HG03469 (cell line): ENCODE data around the gene AKR1A1.
A peak's percentile ranks its signal among the peaks of the same experiment; 100 is the strongest.
"Not testable (repeated sequence)": the region's sequence is repeated elsewhere in the genome, so short reads cannot be mapped to it uniquely, and the experiment has no call there.

Experiments
- ATAC-seq: cut with Tn5 transposase; IDR thresholded peaks from one replicate; pipeline ENCODE4 v1.9.1; 2021; ENCODE audit warnings: mild to moderate bottlenecking, moderate library complexity, moderate number of reproducible peaks; ENCODE audit not compliant: unreplicated experiment

Gene AKR1A1

DNA sequence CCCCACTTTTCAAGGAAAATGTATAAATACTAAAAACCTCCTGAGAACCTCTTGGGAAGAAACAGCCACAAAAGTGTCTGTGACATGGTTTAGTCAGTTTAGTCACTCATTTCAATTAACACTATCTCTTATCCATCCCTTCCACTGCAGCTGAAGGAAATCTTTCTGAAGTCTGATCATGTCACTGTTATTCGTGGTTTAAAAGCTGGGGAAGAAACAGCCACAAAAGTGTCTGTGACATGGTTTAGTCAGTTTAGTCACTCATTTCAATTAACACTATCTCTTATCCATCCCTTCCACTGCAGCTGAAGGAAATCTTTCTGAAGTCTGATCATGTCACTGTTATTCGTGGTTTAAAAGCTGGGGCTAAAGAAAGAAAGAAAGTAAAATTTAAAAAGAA lies 27.1 kb upstream of the AKR1A1 start:
- not testable (repeated sequence) for ATAC-seq

DNA sequence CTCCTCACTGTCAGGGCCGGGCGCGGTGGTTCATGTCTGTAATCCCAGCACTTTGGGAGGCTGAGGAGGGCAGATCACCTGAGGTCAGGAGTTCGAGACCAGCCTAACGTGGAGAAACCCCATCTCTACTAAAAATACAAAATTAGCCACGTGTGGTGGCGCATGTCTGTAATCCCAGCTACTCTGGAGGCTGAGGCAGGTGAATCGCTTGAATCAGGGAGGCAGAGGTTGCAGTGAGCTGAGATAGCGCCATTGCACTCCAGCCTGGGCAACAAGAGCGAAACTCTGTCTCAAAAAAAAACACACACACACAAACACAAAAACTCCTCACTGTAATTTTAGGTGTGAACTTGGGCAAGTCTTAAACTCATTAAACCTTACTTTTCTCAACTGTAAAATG lies 26.7 kb upstream of the AKR1A1 start:
- not testable (repeated sequence) for ATAC-seq

DNA sequence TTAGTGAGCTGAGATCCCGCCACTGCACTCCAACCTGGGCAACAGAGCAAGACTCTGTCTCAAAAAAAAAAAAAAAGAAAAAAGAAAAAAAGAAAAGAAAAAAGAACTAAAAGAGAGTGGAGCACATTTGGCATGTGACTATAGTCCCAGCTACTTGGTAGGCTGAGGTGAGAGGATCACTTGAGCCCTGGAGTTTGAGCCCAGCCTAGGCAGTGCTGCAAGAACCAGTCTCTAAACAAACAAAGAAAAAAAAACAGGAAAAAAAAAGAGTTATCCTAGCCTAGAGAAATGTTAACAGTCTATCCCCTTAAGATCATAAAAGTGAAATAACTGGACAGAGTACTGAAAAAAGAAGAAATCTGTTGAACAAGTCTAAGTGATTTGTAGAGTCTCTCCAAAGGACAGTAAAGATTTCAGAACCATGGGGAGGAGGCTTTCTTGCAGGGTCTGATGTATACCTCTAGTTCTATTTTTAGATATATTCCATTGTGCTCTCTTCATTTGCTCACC lies 24.4 kb upstream of the AKR1A1 start:
- no peak for ATAC-seq

DNA sequence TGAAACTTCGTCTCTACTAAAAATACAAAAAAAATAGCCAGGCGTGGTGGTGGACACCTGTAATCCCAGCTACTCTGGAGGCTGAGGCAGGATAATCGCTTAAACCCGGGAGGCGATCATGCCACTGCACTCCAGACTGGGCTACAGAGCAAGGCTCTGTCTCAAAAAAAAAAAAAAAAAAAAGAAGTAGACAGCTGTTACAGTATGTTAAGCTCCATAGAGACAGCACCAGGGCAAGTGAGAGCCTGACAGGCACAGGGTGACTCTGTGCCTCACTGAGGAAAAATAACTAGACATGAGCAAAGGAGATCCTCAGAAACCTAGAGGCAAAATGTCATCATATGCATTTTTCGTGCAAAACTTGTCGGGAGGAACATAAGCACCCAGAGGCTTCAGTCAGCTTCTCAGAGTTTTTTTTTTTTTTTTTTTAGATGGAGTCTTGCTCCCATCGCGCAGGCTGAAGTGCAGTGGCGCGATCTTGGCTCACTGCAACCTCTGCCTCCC lies 19.9 kb upstream of the AKR1A1 start:
- no peak for ATAC-seq

DNA sequence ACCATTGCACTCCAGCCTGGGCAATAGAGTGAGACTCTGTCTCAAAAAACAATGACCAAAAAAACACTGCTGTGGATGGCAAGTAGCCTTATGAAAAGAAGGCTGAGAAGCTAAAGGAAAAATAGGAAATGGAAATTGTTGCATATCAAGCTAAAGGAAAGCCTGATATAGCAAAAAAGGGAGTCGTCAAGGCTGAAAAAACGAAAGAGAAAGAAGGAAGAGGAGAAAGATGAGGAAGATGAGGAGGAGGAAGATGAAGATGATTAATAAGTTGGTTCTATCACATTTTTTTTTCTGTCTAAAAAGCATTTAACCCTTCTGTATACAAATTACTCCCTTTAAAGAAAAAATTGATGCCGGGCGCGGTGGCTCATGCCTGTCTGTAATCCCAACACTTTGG lies 18.8 kb upstream of the AKR1A1 start:
- ATAC-seq: no peak

DNA sequence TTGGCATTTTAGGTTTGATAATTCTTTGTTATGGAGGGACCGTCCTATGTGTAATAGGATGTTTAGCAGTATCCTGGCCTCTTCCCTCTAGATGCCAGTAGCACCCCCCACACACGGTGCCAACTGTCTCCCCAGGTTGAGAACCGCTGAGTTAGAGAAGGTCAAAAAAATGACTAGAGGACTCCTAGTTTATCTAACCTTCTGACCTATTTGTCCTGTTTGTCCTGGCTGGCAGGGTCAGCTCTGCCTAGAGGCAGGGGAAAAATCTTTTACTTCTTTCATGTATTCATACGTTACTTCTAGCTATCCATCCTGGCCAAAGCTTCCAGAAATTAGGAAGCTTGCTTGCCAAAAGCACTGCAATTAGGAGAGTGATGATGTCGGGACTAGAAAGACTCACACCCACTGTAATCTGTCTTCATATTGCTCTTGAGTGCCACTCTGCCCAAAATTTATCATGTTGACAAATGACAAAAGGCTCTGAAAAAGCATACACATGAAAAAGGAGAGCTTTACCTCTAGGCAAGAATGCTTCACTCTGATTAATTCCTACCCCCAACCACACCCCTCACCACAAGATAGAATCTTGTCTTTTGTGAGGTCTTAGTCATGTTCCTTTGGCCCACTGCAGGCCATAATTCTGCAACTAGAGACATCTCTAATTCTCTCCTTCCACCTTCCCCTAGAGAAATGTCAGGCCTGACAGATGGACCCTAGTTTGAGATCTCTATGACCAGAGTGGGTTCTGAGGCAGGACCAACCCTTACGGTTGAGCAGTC lies 14.4 kb upstream of the AKR1A1 start:
- ATAC-seq: no peak

DNA sequence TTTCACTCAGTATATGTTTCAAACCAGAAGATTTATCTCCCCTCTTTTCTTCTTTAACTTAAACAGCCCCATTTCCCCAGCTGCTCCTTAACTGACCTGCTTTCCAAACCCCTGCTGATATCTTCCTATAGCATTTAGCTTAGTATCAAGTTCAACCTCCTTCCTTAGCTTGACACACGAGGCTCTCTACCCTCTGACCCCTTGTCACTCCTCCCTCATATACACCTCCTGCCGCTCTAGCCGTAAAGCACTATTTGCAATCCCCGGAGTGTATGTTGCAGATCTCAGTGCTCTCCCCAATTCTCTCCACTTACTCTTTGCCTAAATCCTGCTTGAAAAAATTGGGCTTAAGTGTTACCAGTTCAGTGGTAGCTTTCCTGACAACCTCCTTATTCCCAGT lies 13.7 kb upstream of the AKR1A1 start:
- ATAC-seq: no peak

DNA sequence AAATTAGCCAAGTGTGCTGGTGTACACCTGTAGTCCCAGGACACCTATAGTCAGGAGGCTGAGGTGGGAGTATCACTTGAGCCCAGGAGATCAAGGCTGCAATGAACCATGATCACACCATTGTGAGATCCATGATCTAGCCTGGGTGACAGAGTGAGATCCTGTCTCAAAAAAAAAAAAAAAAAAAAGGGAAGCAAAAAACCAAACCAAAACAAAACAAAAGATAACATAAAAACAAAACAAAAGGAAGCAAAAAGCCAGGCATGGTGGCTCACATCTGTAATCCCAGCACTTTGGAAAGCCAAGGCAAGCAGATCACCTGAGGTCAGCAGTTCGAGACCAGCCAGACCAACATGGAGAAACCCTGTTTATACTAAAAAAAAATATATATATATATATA lies 9.4 kb upstream of the AKR1A1 start:
- ATAC-seq: no peak

DNA sequence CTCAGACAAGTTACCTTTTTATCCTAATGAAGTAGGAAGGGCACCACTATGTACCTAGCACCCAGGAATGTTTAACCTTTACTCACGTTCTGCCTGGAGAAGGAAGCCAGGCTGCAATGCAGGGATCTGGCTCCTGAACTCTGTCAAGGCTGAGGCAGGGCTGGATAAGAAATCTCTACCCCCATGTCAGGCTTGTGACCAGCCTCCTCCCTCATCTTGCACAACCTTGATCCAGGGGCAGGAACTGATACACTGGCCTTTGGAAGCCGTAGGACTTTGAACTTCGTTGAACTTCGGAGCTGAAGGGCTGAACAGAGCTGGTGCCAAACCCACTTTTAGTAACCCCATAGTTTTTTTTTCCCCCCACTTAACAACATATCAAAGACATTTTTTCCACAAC lies 8.0 kb upstream of the AKR1A1 start:
- ATAC-seq: no peak

DNA sequence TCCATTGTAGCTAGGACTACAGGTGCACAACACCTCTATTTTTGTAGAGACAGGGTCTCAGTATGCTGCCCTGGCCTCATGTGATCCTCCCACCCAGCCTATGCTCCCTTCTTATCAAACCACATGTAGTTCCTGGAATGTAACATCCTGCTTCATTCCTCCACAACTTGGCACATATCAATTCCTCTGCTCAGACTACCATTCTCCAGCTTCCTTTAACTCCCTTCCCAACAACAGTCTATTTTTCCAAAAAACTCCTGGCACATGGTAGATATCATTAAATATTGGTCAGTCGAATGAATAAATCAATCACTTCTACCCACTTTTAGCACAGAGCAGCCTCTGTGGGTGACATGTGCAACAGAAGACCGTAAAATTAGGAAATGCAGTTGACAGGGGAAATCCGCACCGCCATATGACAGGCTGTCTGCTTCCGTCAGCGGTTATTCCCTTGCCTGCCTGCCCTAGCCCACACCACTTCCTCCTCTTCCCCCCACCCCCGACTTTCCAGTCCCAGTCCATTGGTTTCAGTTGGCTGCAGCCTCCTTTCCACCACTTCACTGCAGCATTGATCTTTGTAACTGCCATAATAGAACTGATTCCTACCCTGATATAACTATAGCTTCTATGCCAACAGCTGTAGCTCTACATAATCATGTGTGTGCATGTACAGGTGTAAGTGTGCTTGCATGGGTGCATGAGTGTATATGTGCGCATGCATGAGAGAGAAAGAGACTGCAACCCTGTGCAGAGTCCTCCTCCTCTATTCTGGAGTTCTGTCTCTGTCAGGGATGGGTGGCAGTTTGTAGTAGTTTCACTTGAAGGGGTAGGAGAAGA lies 6.8 kb upstream of the AKR1A1 start:
- ATAC-seq: no peak

DNA sequence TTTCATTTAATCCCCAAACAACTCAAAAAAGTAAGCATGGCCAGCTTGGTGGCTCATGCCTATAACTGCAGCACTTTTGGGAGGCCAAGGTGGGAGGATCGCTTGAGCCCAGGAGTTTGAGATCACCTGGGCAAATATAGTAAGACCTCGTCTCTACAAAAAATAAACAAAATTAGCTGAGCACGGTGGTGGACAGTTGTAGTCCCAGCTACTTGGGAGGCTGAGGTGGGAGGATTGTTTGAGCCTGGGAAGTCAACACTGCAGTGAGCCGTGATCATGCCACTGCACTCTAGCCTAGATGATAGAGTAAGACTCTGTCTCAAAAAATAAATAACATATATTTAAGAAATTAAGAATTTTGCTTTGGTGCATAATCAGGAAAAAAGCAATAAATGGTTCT lies 6.1 kb upstream of the AKR1A1 start:
- ATAC-seq: no peak

DNA sequence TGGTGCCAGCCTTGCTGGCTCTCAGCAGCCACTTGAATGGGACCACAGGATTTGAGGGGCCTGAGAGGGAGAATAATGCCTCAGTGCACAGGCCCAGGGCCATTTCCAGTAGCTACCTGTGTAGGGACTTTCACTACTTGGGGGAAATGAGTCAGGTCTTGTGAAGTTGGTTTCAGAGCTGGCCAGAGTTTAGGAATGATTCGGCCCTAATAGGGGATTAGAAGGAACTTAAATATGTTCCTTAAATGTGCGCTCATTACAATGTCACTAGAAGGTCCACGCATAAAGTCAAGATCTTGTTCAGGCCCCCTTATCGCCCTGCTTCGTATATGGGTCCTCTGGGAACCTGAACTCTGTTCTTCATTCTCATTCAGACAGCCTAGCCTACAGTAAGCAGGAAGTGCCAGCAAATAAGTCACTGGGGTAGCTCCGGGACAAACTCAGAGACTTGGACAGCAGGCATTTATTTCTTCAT lies 5.6 kb upstream of the AKR1A1 start:
- peak; percentile 43 for ATAC-seq

DNA sequence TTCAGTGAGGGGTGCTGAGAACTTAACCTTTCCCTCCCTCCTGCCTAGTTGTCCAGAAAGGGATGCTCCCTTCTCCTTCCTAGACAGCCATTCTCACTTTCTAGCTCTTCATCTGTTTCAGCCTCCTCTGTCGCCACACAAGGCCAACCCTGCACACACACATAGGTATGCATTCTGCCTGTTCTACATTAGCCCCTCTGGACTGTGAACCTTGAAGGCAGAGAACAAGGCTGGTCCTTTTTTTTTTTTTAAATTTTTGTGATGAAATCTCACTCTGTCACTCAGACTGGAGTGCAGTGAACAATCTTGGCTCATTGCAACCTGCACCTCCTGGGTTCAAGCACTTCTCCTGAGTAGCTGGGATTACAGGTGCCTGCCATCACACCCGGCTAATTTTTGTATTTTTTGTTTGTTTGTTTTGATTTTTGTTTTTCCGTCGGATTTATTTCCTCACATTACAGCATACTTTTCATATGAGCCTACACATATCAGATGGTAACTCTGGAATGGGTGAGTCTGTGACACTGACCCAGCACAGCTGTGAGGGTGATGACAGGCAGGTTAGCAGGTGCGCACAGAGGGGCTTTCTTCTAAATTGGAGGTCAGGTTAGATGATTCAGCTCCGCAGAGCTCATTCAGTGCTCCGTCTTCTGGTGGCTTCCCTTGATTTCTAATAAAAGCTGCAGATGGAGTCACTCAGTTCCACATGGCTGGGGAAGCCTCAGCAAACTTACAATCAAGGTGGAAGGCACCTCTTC lies 4.9 kb upstream of the AKR1A1 start:
- ATAC-seq: no peak

DNA sequence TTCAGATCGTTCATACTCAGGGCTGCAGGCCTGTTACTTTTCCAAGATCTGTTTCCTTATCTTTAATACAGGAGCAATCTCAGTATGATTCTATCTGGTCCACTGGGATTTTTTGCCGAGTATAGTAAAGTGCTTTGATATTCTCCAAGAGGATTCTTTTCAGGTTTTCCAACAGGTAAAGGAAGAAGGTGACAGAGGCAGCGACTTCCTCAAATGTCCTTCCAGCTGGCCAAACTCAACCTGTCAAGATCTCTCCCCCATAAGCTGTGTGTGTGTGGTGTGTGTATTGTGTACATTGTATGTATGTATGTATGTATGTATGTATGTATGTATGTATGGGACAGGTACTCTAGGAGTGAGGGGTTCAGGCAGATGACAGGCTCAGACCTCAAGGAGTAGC lies 1.1 kb downstream of the AKR1A1 start:
- ATAC-seq: no peak

DNA sequence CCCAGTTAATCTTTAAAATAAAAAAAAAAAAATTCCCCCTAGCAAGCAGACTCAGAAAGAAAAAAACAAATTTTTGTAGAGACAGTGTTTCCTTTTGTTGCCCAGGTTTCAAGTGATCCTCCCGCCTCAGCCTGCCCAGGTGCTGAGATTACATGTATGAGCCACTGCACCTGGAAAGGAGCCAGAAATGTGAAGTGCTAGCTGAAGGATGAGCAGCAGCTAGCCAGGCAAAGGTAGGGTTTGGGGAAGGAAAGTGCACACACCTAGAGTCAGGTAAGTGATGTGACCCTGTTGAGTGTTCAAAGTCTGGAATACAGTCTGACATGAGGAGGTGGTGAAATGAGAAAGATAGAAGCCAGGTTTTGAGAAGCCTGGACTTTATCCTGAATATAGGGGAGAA lies 1.7 kb downstream of the AKR1A1 start:
- ATAC-seq: no peak

DNA sequence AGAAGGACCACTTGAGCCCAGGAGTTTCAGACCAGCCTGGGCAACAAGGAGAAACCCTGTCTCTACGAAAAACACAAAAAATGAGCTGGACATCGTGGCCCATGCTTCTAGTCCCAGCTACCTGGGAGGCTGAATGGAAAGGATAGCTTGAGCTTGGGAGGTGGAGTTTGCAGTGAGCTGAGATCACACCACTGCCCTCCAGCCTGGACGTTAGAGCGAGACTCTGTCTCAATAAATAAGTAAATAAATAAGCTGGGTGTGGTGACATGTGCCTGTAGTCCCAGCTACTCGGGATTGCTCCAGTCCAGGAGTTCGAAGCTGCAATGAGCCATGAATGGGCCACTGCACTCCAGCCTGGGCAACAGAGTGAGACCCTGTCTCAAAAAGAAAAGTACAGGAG lies 3.6 kb downstream of the AKR1A1 start:
- no peak for ATAC-seq

DNA sequence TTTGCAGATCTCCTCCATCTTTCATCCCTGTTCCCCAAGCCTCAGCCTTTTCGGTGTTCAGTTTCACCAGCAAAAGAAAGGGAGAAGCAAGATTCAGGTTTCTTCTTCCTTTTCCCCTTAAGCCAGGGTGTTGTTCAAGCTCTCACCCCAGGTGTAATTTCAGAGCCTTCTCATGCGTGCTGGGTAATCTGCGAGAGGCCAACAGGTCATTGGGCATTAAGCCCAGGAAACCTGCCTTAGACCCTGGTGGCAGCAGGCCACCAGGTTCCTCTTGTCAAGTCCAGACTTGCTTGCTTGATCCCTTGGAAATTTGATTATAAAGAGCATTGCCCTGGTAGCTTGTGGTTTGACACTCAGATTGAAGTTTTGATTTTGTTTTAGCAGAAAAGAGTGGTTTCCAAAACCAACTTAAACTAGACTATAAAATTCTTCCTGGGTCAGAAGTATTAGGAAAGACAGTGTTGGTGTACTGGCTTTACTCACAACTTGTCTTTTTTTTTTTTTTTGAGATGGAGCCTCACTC lies 6.9 kb downstream of the AKR1A1 start:
- no peak for ATAC-seq

DNA sequence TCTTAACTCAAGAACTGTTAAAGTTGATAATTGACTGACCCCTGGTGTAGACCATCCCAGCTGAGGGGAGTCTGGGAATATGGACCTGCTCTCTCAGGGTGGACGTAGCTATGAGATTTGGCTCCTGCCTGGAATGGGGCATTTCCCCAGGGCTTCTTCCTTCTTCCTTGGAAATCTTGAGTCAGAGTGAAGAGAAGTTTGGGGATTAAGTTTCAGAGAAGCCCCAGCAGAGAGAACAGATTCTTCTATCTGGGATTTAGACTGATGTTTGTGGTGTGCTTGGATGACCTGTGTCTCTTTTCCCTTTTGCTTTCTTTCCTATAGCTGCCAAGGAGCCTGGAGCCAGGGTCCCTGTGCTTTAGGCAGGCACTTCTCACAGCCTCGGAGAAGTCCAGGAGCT lies 13.2 kb downstream of the AKR1A1 start:
- ATAC-seq: no peak

DNA sequence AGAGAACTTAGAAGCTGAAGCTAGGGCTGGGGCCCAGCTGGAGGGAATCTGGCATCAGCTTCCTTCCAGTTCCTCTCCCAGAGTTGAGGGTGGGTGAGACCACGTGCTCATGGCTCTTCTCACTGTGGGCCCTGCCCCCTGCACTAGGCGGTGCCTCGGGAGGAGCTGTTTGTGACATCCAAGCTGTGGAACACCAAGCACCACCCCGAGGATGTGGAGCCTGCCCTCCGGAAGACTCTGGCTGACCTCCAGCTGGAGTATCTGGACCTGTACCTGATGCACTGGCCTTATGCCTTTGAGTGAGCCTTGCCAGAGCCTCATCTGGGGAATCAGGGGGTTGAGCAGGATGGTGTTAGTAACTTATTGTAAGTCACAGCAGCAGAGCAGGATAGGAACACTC lies 16.1 kb downstream of the AKR1A1 start:
- ATAC-seq: no peak

DNA sequence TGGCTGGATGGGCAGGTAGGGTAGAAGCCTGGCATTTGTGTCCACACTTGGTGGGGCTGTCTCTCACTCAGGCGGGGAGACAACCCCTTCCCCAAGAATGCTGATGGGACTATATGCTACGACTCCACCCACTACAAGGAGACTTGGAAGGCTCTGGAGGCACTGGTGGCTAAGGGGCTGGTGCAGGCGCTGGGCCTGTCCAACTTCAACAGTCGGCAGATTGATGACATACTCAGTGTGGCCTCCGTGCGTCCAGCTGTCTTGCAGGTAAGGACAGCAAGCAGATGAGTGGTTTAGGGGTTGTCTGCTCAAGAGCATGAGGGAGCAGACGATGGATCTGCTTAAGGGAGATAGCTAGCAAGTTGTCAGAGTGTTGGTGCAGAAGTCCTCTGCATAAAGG lies 17.3 kb downstream of the AKR1A1 start:
- ATAC-seq: no peak

DNA sequence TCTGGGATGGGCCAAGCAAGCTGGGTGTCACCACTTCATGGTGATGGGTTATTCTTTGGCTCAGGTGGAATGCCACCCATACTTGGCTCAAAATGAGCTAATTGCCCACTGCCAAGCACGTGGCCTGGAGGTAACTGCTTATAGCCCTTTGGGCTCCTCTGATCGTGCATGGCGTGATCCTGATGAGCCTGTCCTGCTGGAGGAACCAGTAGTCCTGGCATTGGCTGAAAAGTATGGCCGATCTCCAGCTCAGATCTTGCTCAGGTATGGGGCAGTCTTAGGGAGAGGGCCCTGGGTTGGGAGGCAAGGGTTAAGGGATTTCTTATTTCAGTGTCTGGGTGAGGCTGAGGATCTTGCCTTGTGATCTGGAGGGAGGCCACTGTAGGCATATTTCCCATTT lies 17.8 kb downstream of the AKR1A1 start:
- ATAC-seq: no peak
